NCI-H526 treated with DMSO at 0.1 percent for 48 hours (cell line): Measurements from ENCODE around the gene OR9G4.

ENCODE experiments used
- DNase-seq: peaks from one replicate; lab custom pipeline; 2025; lab: John Stamatoyannopoulos, UW

OR9G4 gene

GRCh38 chr11:56748597-56748996, at the start of gene OR9G4:
OR9G4 (minus strand) TSS chr11:56748697; CDS start chr11:56743766, 4,931 bp downstream.
- DNase-seq: no peak

DNA sequence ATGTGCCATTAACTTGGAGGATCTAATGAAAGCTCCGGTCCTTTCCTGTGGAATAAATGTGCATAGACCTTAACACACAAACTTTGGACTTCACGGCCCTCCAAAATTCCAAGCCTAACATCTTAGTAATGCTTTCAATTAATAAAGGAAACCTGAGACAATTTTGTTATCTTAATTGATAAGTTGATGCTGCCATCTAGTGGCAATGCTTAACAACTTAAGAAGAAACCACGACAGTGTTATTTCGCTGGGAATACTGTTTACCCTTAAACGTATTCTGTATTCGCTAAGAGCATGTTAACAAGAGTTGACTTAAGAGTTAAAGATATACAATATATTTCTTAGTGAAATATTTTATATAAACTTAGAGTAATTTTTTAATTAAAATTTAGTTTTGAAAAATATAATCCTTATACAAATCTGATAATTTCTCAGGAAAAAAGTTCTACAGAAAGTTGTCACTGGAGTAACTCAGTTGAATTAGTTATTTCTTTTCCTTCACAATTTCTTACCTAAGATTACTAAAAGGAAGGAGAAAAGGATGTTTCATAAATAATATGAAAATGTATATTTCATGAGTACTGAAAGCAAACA, 35.0 kb upstream of the OR9G4 start:
- peak; percentile 19 for DNase-seq

- DNase-seq: no peak
Measured at GRCh38 chr11:56782167-56782847, 33.8 kb upstream of the OR9G4 start.

- no peak for DNase-seq
Measured at GRCh38 chr11:56776809-56777208, 28.3 kb upstream of the OR9G4 start.

DNA sequence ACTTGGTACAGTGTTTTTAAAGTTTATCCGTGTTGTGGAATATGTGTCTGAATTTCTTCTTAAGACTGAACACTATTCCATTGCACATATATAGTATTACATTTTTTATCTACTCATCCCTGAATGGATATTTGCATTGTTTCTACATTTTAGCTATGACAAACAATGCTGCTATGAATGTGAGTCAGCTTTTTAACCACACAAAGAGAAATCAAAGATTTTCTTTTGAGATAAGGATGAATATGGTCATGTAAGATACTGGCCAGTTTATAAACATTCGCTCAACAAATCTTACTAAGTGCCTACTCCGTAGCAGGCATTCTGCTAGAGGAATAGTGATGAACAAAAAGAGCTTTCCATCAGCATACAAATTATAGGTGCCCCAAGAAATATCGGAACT, 16.5 kb upstream of the OR9G4 start:
- DNase-seq: no peak

- no peak for DNase-seq
Measured at GRCh38 chr11:56751480-56751879, 3.0 kb upstream of the OR9G4 start.

DNA sequence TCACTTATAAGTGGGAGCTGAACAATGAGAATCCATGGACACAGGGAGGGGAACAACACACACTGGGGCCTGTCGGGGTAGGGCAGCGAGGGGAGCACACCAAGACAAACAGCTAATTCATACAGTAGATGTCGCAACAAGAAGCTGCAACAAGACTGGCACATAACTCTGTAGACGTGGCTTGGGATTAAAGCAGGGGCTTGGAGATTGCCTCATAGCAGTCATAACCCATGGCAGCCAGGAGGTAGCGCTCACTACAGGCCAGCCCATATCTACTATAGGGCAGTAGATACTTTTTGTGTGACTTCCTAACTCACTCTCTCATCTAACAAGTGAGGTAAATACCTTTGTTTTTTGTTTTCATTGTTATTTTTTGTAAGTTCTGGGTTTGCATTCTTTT, 1.7 kb upstream of the OR9G4 start:
- no peak for DNase-seq

DNA sequence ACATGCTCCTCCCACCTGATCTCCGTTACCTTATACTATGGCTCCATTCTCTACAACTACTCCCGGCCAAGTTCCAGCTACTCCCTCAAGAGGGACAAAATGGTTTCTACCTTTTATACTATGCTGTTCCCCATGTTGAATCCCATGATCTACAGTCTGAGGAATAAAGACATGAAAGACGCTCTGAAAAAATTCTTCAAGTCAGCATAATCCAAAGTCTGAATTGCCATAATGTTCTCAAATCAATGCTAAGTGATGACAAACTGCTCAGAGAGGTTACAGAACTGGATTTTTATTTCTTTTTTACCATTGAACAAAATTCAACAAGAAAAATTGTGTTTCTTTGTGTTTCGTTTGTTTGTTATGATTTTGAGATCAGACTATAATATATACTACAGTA, 7.6 kb downstream of the OR9G4 start:
- DNase-seq: no peak

- no peak for DNase-seq
Measured at GRCh38 chr11:56740107-56740506, 8.4 kb downstream of the OR9G4 start.

DNA sequence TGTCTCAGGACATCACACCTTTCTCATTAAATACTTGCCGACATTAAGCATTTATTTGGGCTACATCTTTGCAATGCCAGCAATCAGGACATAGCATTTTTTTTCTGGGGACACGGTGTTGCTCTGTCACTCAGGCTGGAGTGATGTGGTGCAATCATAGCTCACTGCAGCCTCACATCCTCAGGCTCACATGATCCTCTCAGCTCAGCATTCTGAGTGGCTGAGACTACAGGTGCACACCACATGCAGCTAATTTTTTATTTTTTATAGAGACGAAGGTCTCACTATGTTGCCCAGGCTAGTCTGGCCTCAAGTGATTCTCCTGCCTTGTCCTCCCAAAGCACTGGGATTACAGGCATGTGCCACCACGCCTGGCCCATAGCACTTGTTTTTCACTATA, 28.0 kb downstream of the OR9G4 start:
- no peak for DNase-seq

DNA sequence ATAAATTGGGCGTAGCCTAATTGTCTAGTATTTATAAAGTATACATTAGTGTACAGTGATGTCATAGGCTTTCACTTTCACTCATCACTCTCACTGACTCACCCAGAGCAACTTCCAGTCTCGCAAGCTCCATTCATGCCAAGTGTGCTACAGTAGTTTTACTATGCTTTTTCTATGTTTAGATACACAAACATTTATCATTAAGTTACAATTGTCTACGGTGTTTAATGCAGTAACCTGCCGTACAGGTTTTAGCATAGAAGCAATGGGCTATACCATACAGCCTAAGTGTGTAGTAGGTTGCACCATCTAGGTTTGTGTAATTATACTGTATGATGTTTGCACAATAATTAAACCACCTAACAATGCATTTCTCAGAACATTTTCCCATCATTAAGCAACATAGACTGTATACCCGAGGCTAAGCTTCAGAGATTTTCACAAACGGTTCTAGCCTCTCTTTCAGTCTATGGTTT, 32.1 kb downstream of the OR9G4 start:
- no peak for DNase-seq

GRCh38 chr11:56714206-56714605, 34.3 kb downstream of the OR9G4 start:
- DNase-seq: no peak

GRCh38 chr11:56706486-56706885, 42.0 kb downstream of the OR9G4 start:
- no peak for DNase-seq

GRCh38 chr11:56705784-56706396, 42.6 kb downstream of the OR9G4 start:
- no peak for DNase-seq

- DNase-seq: no peak
Measured at GRCh38 chr11:56700914-56701485, 47.5 kb downstream of the OR9G4 start.

- DNase-seq: no peak
Measured at GRCh38 chr11:56700242-56700913, 48.1 kb downstream of the OR9G4 start.

GRCh38 chr11:56698795-56699194, 49.7 kb downstream of the OR9G4 start, which contains the start of gene OR9G1:
OR9G1 (plus strand) TSS chr11:56699095; CDS start chr11:56700388, 1,293 bp downstream.
- no peak for DNase-seq

DNA sequence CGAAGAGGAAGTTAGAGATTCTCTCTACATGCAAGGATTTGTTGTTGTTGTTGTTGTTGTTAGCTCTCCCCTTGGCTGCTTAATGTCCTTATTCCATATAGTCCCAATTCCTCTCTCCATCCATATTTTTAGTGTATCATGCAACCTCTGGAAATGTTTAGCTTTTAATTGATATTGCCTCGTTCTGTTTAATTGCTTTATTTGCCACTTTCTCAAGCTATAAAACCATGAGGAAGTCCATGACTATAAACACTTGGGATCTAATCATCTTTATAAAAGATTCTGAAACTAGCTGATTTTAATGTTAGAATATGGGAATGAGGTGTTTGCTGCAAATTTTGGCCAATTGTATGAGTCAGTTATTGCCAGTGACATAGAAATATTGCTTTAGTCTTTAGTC, 55.1 kb downstream of the OR9G4 start:
- DNase-seq: no peak
